CD14-positive monocyte (primary cell): ENCODE data around the gene TTF1. TPM values are rescaled to one million over a fixed set of nuclear protein-coding genes. Genes with fewer than 3 reads are reported as not detected.
"Not testable (repeated sequence)": the region's sequence is repeated elsewhere in the genome, so short reads cannot be mapped to it uniquely, and the experiment has no call there.

Experiments
- DNase-seq, 3 donors: peaks; one replicate each; pipeline ENCODE4 v3.0.0-alpha.2; 2011 to 2022
- H2AFZ ChIP-seq: 2 replicates; pipeline ENCODE4 v1.6.0; 2012; ENCODE audit warnings: mild to moderate bottlenecking, low read depth, low read length, inconsistent platforms; ENCODE audit not compliant: insufficient read depth, poor library complexity, severe bottlenecking
- H3K27ac ChIP-seq, 2 donors: 1 replicate in 1 of 2; 2 replicates in 1 of 2; pipeline ENCODE4 v1.5.1; 2012 to 2013; ENCODE audit warnings: low read length in 2 of 2, control low read depth in 1 of 2, inconsistent platforms in 1 of 2, low read depth in 1 of 2, mild to moderate bottlenecking in 1 of 2
- H3K27me3 ChIP-seq, 2 donors: one replicate each; pipeline versions ENCODE4 v1.6.0 to v1.6.1; 2011 to 2013; ENCODE audit warnings: low read length in 2 of 2; ENCODE audit not compliant: control insufficient read depth in 2 of 2, insufficient read depth in 2 of 2
- H3K36me3 ChIP-seq, 2 donors: replicated peaks in 1 of 2; 1 replicate in 1 of 2; 2 replicates in 1 of 2; pipeline versions ENCODE4 v1.5.1 to v1.6.1; 2012 to 2013; ENCODE audit warnings: low read length in 2 of 2, control low read depth in 1 of 2, inconsistent platforms in 1 of 2, mild to moderate bottlenecking in 1 of 2; ENCODE audit not compliant: insufficient read depth in 2 of 2, control insufficient read depth in 1 of 2
- H3K4me1 ChIP-seq, 2 donors: 1 replicate in 1 of 2; 2 replicates in 1 of 2; pipeline versions ENCODE4 v1.5.1 to v1.6.1; 2012 to 2013; ENCODE audit warnings: low read length in 2 of 2, control low read depth in 1 of 2, inconsistent platforms in 1 of 2, mild to moderate bottlenecking in 1 of 2, moderate library complexity in 1 of 2; ENCODE audit not compliant: insufficient read depth in 2 of 2, control insufficient read depth in 1 of 2
- H3K4me2 ChIP-seq: replicated peaks from 2 replicates; pipeline ENCODE3; 2012; ENCODE audit warnings: low read length, moderate library complexity, mild to moderate bottlenecking; ENCODE audit not compliant: poor library complexity, severe bottlenecking; ENCODE audit errors: extremely low read depth
- H3K4me3 ChIP-seq, 3 experiments: fragments of 200-600 bp in 1 of 3; sonication (generic) in 1 of 3; replicated peaks in 1 of 3; 1 replicate in 2 of 3; 2 replicates in 1 of 3; pipeline ENCODE4 v1.5.1; 2011 to 2013; ENCODE audit warnings: low read length in 3 of 3, mild to moderate bottlenecking in 3 of 3, control low read depth in 2 of 3, low read depth in 2 of 3, inconsistent platforms in 1 of 3, moderate library complexity in 1 of 3
- H3K79me2 ChIP-seq: 2 replicates; pipeline ENCODE4 v1.6.0; 2012; ENCODE audit warnings: mild to moderate bottlenecking, control low read depth, inconsistent platforms, low read length, moderate library complexity; ENCODE audit not compliant: insufficient read depth
- H3K9ac ChIP-seq: 2 replicates; pipeline ENCODE4 v1.6.0; 2017; ENCODE audit warnings: low read length, mild to moderate bottlenecking; ENCODE audit not compliant: insufficient read depth, poor library complexity, severe bottlenecking
- H3K9me3 ChIP-seq, 2 donors: replicated peaks in 1 of 2; 1 replicate in 1 of 2; 2 replicates in 1 of 2; pipeline versions ENCODE4 v1.5.1 to v1.6.1; 2012 to 2013; ENCODE audit warnings: low read length in 2 of 2, control low read depth in 1 of 2; ENCODE audit not compliant: control insufficient read depth in 1 of 2, insufficient read depth in 1 of 2
- H4K20me1 ChIP-seq: 2 replicates; pipeline ENCODE4 v1.6.0; 2012; ENCODE audit warnings: mild to moderate bottlenecking, low read length, control low read depth, moderate library complexity; ENCODE audit not compliant: insufficient read depth
- H3K27ac Mint-ChIP-seq, 7 donors: one replicate each; pipeline ENCODE4 v1.8.0; 2020; ENCODE audit warnings: mild to moderate bottlenecking in 7 of 7, mixed read lengths in 7 of 7, moderate library complexity in 6 of 7, inconsistent platforms in 2 of 7
- H3K27me3 Mint-ChIP-seq, 3 donors: one replicate each; pipeline ENCODE4 v1.8.0; 2021 to 2022; ENCODE audit warnings: low read depth in 3 of 3, mild to moderate bottlenecking in 3 of 3, mixed read lengths in 3 of 3, moderate library complexity in 3 of 3, inconsistent platforms in 1 of 3
- H3K36me3 Mint-ChIP-seq, 2 donors: one replicate each; pipeline ENCODE4 v1.8.0; 2020; ENCODE audit warnings: mixed read lengths in 2 of 2, inconsistent platforms in 1 of 2, mild to moderate bottlenecking in 1 of 2
- H3K4me1 Mint-ChIP-seq: one replicate; pipeline ENCODE4 v1.8.0; 2020; ENCODE audit warnings: mild to moderate bottlenecking, mixed read lengths
- H3K4me3 Mint-ChIP-seq, 2 donors: one replicate each; pipeline ENCODE4 v1.8.0; 2020; ENCODE audit warnings: mild to moderate bottlenecking in 2 of 2, mixed read lengths in 2 of 2, moderate library complexity in 1 of 2
- H3K9me3 Mint-ChIP-seq, 7 donors: one replicate each; pipeline ENCODE4 v1.8.0; 2020 to 2022; ENCODE audit warnings: mixed read lengths in 7 of 7, mild to moderate bottlenecking in 6 of 7, moderate library complexity in 6 of 7, inconsistent platforms in 2 of 7
- CTCF ChIP-seq: fragments of 200-600 bp; IDR thresholded peaks from one replicate; pipeline ENCODE4 v1.8.0; 2022; ENCODE audit warnings: antibody characterized with exemption, mild to moderate bottlenecking
- WGBS: methylation state at CpG from one replicate; pipeline ENCODE4 v1.1.5; 2013; ENCODE audit warnings: missing lambda C conversion rate; ENCODE audit not compliant: insufficient coverage; 5-methylcytosine and 5-hydroxymethylcytosine counted together
- intact Hi-C, 2 donors: fragments of 100-400 bp; cut with micrococcal nuclease; formaldehyde crosslinking; loops; one replicate each; pipeline versions ENCODE4 v1.15.0 to v1.15.1; 2023
- polyA plus RNA-seq, 3 donors: library from polyadenylated mRNA; depleted of rRNA in 1 of 3; unstranded in 2 of 3; stranded (reverse) in 1 of 3; fragments of 300-500 nt in 2 of 3; fragments of >200 nt in 1 of 3; fragmentation: Illumina TruSeq in 2 of 3; gene quantifications; 1 replicate in 2 of 3; 2 replicates in 1 of 3; pipeline ENCODE4 v1.2.3, GENCODE V29; 2012 to 2021

Gene TTF1
- polyA plus RNA-seq, 3 donors: 2.2 to 5.8 (median 4.1) TPM

- Histone ChIP-seq H3K79me2 (peaks cover 14% of the 10 kb centered on the region), H3K27me3 (no peaks in the 10 kb centered on the region), H3K9ac (no peak overlapping the region), H2AFZ (peak overlapping the region; percentile 47), H3K4me2 (peak overlapping the region; percentile 12), H3K4me3 (peak overlapping the region in 1 of 3 experiments; percentile 27), H3K4me1 (peaks cover 37% of the 10 kb centered on the region in 2 donors), H4K20me1 (no peaks in the 10 kb centered on the region), H3K36me3 (peaks cover 42 to 55% of the 10 kb centered on the region in 2 donors), H3K9me3 (no peaks in the 10 kb centered on the region), H3K27ac (peak overlapping the region; percentile 4 to 61)
- peaks cover 31% of the 10 kb centered on the region for H3K4me1 Mint-ChIP-seq
- WGBS: 76% methylated on average over 3 of the region's 10 CpGs
- peaks cover 50 to 57% of the 10 kb centered on the region in 2 donors for H3K36me3 Mint-ChIP-seq
- no peak for DNase-seq
- no peaks in the 10 kb centered on the region for H3K27me3 Mint-ChIP-seq
- H3K27ac Mint-ChIP-seq: peak overlapping the region in 6 of 7 donors; percentile 34 to 98 (median 76)
- intact Hi-C loops: no loop called here
- H3K9me3 Mint-ChIP-seq: peaks cover 0 to 2% (median 0%) of the 10 kb centered on the region in 7 donors
- no peak for TF ChIP-seq CTCF
- H3K4me3 Mint-ChIP-seq: peak overlapping the region in 1 of 2 donors; percentile 50
Measured at GRCh38 chr9:132383462-132383883, 23.2 kb downstream of the TTF1 start.

- peaks cover 14% of the 10 kb centered on the region for H3K79me2 ChIP-seq
- H2AFZ ChIP-seq: peak overlapping the region; percentile 95
- no peaks in the 10 kb centered on the region for H3K9me3 ChIP-seq
- WGBS: 50% methylated on average over 7 of the region's 9 CpGs
- no peaks in the 10 kb centered on the region for H3K27me3 Mint-ChIP-seq
- DNase-seq: peak; percentile 27 to 61 (median 42)
- peak overlapping the region; percentile 79 to 93 for H3K27ac ChIP-seq
- no peak for TF ChIP-seq CTCF
- peaks cover 31% of the 10 kb centered on the region for H3K4me1 Mint-ChIP-seq
- peak overlapping the region; percentile 35 for H3K9ac ChIP-seq
- H3K36me3 ChIP-seq: peaks cover 42 to 55% of the 10 kb centered on the region in 2 donors
- H3K4me2 ChIP-seq: peak overlapping the region; percentile 69
- H3K4me1 ChIP-seq: peaks cover 37% of the 10 kb centered on the region in 2 donors
- intact Hi-C loops: no loop called here
- peak overlapping the region in 1 of 3 experiments; percentile 62 for H3K4me3 ChIP-seq
- peaks cover 36 to 42% of the 10 kb centered on the region in 2 donors for H3K36me3 Mint-ChIP-seq
- H4K20me1 ChIP-seq: no peaks in the 10 kb centered on the region
- H3K27ac Mint-ChIP-seq: peak overlapping the region; percentile 83 to 98 (median 94)
- no peaks in the 10 kb centered on the region for H3K27me3 ChIP-seq
- peak overlapping the region; percentile 62 to 73 for H3K4me3 Mint-ChIP-seq
- H3K9me3 Mint-ChIP-seq: peaks cover 0 to 2% (median 0%) of the 10 kb centered on the region in 7 donors
Measured at GRCh38 chr9:132381966-132382541, 24.6 kb downstream of the TTF1 start.

GRCh38 chr9:132378416-132378815, 28.2 kb downstream of the TTF1 start:
- intact Hi-C loops, H3K9me3 ChIP-seq, H4K20me1 ChIP-seq, H3K9ac ChIP-seq, H3K4me3 Mint-ChIP-seq, H3K27ac Mint-ChIP-seq, H3K27me3 Mint-ChIP-seq, H3K9me3 Mint-ChIP-seq, H3K4me3 ChIP-seq, H3K27me3 ChIP-seq, H3K4me2 ChIP-seq, H3K27ac ChIP-seq, H2AFZ ChIP-seq, DNase-seq: not testable (repeated sequence)
- WGBS: 100% methylated on average over 3 of the region's 3 CpGs
- peaks cover 39 to 50% of the 10 kb centered on the region in 2 donors for H3K36me3 ChIP-seq
- Mint-ChIP-seq H3K4me1 (peaks cover 36% of the 10 kb centered on the region), H3K36me3 (peaks cover 18 to 25% of the 10 kb centered on the region in 2 donors)
- peaks cover 14% of the 10 kb centered on the region for H3K79me2 ChIP-seq
- peaks cover 39 to 45% of the 10 kb centered on the region in 2 donors for H3K4me1 ChIP-seq
